RWPE2 (cell line): Measurements from ENCODE around the gene ACSL3.

ENCODE experiments used
- ATAC-seq: fragments of 200-7000 bp; cut with Tn5 transposase; 3 replicates; pipeline ENCODE4 v1.9.1; 2021; ENCODE audit warnings: low read depth
- DNase-seq: peaks from one replicate; pipeline ENCODE4 v3.0.0-alpha.2; 2020; ENCODE audit warnings: low spot score
- H3K27ac ChIP-seq: fragments of 450-650 bp; 2 replicates; pipeline ENCODE4 v1.5.1; 2017; ENCODE audit warnings: mild to moderate bottlenecking; ENCODE audit not compliant: poor library complexity, severe bottlenecking
- H3K27me3 ChIP-seq: fragments of 250-450 bp; sonication (Bioruptor Pico); 2 replicates; pipeline ENCODE4 v1.5.1; 2021; ENCODE audit warnings: mild to moderate bottlenecking, moderate library complexity; ENCODE audit not compliant: insufficient read depth, poor library complexity, severe bottlenecking
- H3K36me3 ChIP-seq: fragments of 250-450 bp; sonication (Bioruptor Pico); 2 replicates; pipeline ENCODE4 v1.5.1; 2020; ENCODE audit warnings: low read depth, mild to moderate bottlenecking, moderate library complexity
- H3K4me1 ChIP-seq: fragments of 250-450 bp; sonication (Bioruptor Pico); 2 replicates; pipeline ENCODE4 v1.5.1; 2021; ENCODE audit warnings: mild to moderate bottlenecking, moderate library complexity; ENCODE audit not compliant: insufficient read depth, poor library complexity, severe bottlenecking
- H3K4me3 ChIP-seq: fragments of 250-450 bp; sonication (Bioruptor Pico); 2 replicates; pipeline ENCODE4 v1.5.1; 2021; ENCODE audit warnings: mild to moderate bottlenecking, moderate library complexity; ENCODE audit not compliant: severe bottlenecking
- H3K9me3 ChIP-seq: fragments of 250-450 bp; sonication (Bioruptor Pico); 2 replicates; pipeline ENCODE4 v1.5.1; 2021; ENCODE audit warnings: mild to moderate bottlenecking, moderate library complexity; ENCODE audit not compliant: severe bottlenecking
- CTCF ChIP-seq: fragments of 450-650 bp; IDR thresholded peaks from one replicate; pipeline ENCODE4 v1.5.1; 2017; ENCODE audit warnings: mild to moderate bottlenecking, moderate library complexity; ENCODE audit not compliant: poor library complexity, severe bottlenecking

The ACSL3 gene

GRCh38 chr2:222955008-222955407 lies 94.2 kb downstream of the ACSL3 start:
- H3K27ac ChIP-seq: no peak overlapping the region
- no peaks in the 10 kb centered on the region for H3K9me3 ChIP-seq
- DNase-seq (no peak), ATAC-seq (no peak)
- no peaks in the 10 kb centered on the region for H3K27me3 ChIP-seq
- no peaks in the 10 kb centered on the region for H3K36me3 ChIP-seq
- no peak for TF ChIP-seq CTCF
- peaks cover 17% of the 10 kb centered on the region for H3K4me1 ChIP-seq
- H3K4me3 ChIP-seq: no peak overlapping the region

GRCh38 chr2:222959358-222959757 lies 98.5 kb downstream of the ACSL3 start:
- peak; percentile 75 for TF ChIP-seq CTCF
- ATAC-seq (peak; percentile 99), DNase-seq (peak; percentile 91)
- H3K9me3 ChIP-seq: no peaks in the 10 kb centered on the region
- H3K4me1 ChIP-seq: peaks cover 11% of the 10 kb centered on the region
- no peak overlapping the region for H3K4me3 ChIP-seq
- H3K27me3 ChIP-seq: no peaks in the 10 kb centered on the region
- no peaks in the 10 kb centered on the region for H3K36me3 ChIP-seq
- peak overlapping the region; percentile 51 for H3K27ac ChIP-seq

- Histone ChIP-seq H3K27ac (peak overlapping the region; percentile 51), H3K9me3 (no peaks in the 10 kb centered on the region), H3K4me3 (no peak overlapping the region), H3K4me1 (peaks cover 11% of the 10 kb centered on the region), H3K27me3 (no peaks in the 10 kb centered on the region), H3K36me3 (no peaks in the 10 kb centered on the region)
- DNase-seq (no peak), ATAC-seq (no peak)
- no peak for TF ChIP-seq CTCF
Measured at GRCh38 chr2:222960126-222960525, 99.3 kb downstream of the ACSL3 start.

GRCh38 chr2:222963641-222964040 lies 102.8 kb downstream of the ACSL3 start:
- Histone ChIP-seq H3K27ac (no peak overlapping the region), H3K4me1 (peaks cover 10% of the 10 kb centered on the region), H3K27me3 (no peaks in the 10 kb centered on the region), H3K4me3 (no peak overlapping the region), H3K36me3 (no peaks in the 10 kb centered on the region), H3K9me3 (no peaks in the 10 kb centered on the region)
- ATAC-seq (no peak), DNase-seq (no peak)
- no peak for TF ChIP-seq CTCF

GRCh38 chr2:222964376-222965031 lies 103.7 kb downstream of the ACSL3 start:
- Histone ChIP-seq H3K4me3 (no peak overlapping the region), H3K27me3 (no peaks in the 10 kb centered on the region), H3K36me3 (no peaks in the 10 kb centered on the region), H3K27ac (no peak overlapping the region), H3K4me1 (peaks cover 4% of the 10 kb centered on the region), H3K9me3 (no peaks in the 10 kb centered on the region)
- ATAC-seq: 0 out of 3 replicates have a peak, but pooled peaks have one; percentile 31
- no peak for DNase-seq
- no peak for TF ChIP-seq CTCF
